HG03103 (cell line): ENCODE data around the gene NUP214.

ENCODE experiments used
- ATAC-seq: cut with Tn5 transposase; IDR thresholded peaks from one replicate; pipeline ENCODE4 v1.9.1; 2021; ENCODE audit warnings: low read depth; ENCODE audit not compliant: unreplicated experiment

Gene NUP214

DNA sequence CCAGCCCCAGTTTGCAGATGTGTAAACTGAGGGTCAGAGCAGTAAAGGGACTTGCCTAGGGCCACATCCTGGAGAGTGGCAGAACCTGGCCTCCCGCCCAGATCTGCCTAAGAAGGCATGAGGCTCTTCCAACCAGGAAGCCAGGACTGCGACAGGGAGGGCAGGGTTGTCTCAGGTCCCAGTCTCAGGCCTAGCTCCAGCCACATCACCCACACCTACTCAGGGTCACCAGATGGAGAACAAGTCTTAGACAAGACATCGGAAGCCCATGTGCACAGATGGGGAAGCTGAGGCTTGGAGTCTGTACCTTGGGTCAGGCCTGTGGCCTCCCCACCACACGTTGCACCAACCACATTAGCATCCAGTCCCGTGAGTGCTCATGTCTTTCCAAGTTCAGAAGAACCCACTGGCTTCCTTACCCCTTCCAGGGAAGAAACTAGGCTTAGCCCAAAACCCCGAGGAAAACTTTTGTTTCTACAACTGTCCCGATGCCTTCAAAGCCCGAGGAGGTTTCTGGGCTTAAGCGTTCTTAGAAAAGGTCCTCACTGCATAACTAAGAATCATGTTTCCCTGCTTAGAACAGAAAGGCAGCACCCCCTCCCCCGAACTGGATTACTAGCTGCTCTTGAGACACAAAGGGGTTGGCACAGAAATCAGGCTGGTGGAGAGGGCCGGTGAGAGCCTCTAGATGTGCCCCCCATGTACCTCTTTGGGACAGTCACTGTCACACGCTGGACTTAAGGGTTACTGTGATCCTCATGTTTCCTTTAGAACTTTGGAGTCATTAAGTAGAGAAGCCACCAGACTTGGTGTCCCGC lies 148.7 kb downstream of the NUP214 start:
- no peak for ATAC-seq

DNA sequence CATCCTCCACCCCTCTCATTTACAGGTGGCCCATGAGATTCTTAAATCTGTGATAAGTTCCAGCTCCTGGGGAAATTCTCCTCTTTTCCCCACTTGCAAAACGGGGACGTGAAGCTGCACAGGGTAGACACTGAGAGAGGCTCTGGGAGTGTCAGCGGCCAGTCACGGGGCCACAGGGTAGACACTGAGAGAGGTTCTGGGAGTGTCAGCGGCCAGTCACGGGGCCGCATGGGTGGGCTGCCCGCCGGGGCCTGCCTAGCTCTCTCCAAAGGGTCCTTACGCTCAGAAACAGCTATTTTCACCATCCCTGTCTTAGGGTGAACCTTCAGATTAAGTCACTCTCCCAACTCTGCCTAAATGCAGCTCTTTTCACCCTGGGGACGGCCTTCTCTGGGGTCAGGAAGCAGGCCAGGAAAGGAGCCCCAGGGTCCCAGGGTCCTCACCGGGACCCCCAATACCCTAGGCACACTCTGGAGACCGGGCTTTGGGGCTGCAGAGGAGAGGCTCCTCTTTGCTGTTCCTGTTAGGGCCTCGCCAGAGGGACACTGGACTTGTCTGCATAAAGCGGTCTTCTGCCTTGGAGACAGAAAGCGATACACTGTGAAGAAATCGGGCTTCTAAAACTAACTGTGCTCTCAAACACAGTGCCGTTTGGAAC lies 149.4 kb downstream of the NUP214 start:
- no peak for ATAC-seq

DNA sequence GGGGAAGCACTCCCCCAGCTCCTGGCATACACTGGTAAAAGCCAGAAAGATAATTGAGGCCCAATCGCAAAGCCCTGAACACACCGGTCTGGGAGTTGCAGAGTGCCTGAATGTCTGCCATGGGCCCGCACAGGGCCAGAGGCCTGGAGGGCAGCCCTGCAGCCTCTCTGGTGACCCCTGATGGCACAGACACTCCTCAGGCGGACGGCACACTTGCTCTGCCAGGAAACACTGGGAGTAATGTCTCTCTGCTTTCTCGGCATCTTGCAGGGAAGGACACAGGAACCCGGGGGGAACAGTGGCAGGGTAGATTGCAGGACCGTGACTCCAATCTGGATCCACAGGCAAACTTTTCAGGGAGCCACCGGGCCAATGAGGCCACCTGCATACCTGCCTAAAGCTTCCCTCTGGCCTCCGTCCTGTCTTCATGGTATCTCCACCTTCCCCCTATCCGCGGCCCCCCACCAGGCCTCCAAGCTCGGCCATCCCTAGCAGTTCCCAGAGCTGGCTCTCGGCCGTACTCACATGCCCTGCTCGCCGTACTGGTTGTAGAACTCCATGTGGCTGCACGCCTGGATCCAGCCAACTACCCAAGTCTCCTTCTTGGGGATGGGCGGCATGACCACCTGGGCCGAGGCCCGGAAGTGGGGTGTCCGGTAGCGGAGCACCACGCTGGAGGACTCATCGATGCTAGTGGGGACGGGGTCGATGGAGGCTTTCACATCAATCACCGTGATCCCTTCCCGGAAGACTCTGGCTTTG lies 150.1 kb downstream of the NUP214 start:
- no peak for ATAC-seq

DNA sequence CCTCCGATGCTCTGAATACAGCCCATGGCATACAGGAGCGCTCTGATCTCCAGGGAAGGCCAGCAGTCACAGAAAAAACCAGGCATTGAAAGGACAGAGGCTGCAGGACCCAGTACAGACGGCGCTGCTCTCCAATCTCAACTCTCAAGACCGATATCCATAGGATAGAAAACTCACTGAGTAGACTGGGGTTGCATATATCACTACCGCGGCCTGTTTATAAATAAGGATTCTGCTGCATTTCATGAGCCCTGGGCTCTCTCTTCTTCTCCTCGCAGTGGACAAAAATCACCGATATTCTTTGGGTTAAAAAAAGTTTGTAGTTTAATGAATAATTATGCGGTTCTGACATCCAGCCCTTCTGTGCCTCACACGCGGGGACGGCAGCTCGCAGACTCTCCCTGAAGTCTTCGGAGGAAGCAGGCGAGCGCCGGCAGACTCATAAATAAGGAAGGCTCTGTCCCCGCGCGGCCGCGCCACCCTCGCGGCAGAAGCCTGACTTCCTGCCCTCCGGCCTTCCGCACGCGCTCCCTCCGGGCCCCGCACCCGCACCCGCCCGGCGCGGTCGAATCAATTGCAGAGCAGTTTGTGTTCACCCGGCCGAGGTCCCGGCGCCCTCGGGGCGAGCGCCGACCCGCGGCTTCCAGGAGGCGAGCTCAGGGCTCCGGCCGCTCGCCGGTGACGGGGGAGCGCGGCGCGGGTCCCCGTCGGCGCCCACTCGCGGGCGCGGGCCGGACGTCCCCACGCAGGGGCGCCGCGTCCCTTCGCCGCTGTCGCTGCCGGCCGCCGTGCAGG lies 150.9 kb downstream of the NUP214 start, which contains the start of gene FAM78A:
FAM78A (minus strand) TSS at position 417 of the 795 bp plus-strand sequence; CDS start at position 86, 331 bp downstream.
- no peak for ATAC-seq

DNA sequence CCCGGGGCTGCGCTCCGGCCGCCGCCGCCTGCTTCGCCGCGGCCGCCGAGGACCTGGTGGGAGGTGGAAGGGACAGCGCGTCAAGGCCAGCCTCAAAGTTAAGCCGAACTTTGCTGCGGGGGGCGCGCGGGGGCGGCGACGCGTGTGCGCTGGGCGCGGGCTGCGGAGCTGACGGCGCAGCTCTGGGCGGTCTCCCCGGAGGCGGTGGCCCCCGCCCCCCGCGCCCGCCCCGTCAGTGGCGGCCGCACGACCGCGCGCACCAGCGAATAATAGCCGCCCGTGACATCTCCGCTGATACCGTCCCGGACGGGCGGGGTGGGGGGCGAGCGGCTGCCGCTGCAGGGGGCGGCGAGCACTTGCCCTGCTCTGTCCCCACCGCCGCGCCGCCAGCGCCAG lies 151.5 kb downstream of the NUP214 start:
- ATAC-seq, result no peak

DNA sequence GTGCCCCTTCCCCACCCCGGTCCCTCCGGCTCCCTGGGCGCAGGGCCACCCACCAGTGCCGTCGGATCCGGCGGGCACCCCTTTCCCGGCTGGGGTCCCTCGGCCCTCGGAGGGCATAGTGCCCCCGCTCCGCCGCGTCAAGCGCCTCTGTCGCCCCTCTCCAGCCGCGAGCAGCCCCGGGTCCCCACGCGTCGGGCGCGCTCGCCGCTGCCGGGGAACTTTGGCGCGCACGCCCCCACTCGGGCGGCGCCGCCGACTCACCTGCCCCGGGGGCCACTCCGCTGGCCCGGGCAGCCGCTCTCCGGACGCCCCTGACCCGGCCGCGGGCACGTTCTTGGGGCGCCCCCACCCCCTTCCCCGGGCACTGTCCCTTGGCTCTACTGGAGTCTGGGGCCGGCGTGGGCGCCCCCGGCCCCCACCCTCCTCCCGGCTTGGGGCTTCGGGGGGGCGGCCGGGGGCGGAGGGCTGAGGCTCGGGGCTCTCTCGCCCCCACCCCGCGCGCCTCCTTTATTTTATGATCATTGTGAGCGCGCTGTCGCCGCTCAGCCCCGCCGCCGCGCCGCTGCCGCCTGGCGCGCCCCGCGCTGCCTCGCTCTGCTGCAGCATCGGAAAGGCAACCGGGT lies 152.0 kb downstream of the NUP214 start:
- ATAC-seq, result no peak

DNA sequence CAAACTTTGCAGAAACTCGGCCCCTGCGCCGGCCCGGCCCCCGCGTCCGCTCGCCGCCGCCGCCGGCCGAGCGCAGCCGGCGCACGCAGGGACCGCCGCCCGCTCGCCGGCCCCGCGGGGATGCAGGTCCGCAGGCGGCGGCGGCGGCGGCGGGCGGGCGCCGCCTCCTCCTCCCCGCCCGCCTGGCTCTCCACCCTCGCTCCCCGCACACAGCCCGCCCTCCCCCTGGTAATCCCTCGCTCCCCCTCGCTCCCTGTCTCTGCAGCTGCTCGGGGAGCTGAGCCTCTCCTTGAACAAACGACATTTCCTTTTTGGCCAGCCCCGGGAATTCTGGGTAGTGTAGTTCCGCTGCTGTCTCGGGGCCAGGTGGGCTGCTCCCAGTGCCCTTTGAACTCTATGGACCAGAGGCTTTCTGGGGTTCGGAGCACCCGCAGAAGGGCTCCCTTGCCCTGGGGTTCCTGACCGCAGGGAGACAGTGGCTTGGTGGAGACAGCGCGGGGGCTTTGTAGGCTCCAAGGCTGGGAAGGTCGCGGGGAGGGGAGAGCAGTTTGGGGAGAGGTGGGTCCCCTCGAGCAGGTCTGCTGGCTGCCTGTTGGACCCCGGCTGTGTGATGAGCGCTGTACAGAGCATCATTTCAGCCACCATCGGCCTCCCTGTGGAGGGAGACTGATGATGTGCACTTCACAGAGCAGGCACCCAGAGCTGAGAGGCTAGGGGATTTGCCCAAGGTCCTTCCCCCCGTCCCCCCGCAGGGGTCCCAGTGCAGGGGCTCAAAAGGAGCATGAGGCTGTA lies 152.7 kb downstream of the NUP214 start:
- no peak for ATAC-seq

DNA sequence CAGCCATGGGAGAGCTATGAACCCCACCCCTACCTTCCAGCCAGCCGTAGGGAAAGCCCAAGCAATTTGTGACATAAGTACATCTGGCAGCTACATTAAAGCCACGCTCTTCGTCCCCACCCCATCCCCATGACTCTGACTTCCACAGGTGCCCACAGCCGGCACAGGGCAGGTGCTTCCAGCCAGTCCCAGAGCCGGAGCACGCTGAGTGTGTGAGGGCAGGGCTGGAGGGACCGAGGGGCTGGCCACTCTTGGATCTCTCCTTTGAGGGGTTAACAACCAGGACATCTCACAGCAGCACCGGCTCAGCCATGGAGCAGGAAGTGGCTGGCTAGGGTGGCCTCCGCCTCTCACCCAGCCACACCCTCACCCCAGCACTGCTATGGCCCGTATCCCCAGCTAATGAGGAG lies 153.3 kb downstream of the NUP214 start:
- ATAC-seq, result no peak

DNA sequence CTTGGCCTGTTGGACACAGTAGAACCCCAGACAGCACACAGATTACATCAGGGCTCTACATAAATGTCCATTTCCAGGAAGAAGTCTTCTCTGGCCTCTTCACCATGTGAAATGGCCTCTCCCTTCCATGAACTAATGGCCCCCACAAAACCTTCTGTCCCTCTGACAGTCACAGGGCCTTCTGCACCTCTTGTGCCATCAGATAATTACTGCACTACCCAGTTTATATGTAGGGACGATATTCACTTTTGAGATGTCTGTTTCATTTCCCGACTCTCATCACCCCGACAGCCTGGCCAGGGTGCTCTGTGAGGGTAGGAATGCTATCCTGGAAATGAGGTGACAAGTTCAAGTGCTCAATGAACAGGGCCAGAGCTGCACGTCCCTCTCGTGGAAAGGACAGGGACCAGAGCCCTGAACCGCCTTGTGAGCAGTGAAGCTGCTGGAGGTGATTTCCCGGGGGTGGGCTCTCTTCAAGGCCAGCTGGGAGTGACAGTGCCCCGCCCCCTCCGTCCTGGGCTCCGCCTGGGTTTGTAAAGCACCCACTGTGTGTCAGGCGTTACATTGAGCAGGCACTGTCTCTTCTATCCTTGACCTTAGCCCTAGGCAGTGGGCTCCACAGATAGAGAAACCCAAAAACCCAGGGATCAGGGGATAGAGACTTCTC lies 153.9 kb downstream of the NUP214 start:
- no peak for ATAC-seq

DNA sequence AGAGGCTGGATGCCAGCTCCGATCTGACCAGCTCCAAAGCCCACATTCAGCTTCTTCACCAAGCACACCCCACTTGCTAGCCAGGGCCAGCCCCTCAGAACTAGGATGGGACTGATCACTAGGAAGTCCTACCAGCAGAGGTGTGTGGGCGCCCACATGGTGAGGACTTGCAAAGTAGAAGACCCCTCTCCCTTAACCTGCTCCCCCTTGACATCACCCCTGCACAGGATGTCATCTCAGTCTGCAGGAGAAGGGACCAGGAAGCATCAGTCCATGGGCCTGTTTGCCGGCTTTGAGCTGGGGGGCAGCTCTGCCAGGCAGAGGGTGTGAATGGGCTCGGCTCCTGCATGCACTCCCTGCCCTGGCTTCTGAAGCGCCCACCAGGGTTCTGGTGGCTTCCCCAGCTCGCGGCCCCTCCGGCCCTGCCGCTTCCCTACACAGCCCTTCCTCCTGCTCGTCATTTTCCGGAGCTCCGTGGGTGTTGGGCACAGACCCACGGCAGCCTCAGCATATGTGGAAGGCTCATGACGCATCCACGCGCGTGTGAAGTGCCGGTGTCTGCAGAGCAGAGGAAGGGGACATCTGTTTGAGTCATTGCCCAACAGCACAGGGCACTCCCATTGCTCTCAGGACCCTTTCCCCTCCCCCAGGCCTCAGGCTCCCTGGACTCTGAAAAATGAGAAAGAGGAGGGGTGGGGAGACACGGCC lies 154.6 kb downstream of the NUP214 start:
- no peak for ATAC-seq

DNA sequence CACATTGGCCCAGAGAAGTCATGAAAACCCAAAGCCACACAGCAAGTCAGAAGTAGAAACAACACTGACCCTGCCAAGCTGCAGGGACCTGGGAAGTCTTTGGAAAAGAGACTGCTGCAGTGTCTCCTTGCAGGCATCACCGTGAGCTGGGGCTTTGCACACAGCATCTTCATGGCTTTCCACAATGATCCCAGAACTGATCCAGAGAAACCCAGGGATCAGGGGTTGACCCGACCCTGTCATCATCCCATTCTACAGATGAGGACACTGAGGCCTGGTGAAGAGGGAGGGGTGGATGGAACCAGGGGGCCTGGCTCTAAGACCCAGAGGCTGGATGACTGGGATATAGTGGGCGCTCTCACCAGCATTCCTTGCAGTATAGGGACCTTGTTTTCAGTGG lies 155.3 kb downstream of the NUP214 start:
- ATAC-seq, result no peak

DNA sequence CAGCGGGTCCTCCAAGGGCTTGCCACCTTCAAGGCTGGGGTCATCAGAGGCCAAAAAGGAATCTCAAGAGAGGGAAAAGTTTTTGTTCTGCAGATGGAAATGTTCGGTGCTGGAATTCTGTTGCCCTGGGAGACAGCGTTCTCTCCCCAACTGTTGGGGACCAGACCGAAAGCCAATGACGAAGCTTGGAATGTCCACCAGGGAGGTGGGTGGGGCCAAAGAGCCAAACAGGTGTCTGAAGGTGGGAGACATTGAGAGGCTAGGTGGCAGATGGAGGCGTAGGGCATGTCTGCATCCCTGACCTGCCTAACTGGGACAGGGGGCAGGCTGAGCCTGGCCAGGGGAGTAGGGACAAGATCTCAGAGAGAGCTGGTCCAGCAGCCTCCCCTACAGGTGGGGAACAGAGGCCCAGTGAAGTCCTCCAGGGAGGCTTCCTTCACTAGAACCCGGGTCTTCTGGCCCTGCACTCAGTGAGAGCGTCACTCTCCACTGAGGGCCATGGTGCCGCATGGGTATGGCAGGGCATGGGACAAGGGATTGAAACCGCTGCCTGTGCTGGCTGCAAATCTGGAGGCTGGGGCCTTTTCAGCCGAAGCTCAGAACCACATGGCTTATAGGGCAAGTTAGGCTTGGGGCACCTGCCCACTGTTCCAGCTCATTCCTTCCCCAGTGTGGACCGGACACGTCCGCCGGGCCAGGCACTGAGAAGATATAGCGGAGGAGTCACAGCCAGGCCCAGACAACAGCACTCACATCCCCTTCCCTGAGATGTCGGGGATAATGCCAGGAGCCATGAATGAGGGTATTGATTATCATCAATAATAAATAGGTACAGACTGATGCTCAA lies 156.0 kb downstream of the NUP214 start:
- ATAC-seq, result no peak

DNA sequence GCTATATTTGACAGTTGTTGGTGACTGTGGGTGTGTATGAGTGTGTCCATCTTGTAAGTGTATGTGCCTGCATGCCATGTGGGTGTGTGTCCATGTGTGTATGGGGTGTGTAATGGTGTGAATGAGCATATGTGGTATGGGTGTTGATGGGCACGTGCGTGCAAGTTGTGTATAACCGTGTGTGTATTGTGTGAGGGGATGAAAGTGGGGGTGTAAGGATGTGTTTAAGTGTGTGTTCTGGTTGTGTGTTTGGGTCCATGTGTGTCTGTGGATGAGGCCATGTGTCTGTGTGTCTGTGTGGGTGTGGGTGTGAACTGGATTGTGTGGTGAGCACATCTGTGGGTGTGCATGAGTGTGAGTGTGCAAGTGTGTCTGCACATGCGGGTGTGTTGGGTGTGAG lies 156.8 kb downstream of the NUP214 start:
- no peak for ATAC-seq

DNA sequence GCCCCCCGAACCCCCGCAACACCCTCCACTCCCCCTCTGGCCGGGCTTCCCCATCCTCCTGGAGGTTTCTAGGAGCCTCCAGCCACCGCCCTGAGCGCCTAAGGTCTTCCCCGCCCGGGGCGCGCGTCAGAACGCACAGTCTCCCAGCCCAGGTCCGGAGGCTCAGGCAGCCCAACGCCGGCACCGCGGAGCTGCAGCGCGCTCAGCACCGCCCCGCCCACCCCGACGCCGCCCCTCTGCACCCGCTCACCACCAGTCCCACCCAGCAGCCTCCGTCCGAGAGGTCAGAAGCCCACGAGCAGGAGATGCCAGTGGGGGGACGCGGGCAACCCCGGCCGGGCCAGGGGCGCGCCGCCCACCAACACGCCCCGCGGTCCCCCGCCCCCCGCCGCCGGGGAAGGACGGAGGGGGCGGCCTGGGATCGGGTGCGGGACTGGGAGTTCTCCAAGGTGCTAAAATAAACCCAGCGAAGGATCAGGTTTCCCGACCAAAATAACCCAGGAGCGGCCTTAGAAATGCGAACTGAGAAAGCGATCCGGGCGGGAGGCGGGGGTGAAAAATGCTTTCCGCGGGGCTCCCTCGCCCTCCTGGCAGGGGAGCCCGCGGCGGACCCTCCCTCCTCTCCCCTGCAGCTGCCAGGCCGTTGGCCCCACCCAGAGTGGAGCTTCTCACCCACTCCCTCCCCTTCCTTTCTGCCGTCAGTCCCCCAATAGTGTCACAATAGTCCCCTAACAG lies 157.5 kb downstream of the NUP214 start:
- no peak for ATAC-seq
